Tibial nerve (tissue), 4 donors: ENCODE measurements around the gene B4GALT6.

ENCODE experiments used
- EP300 ChIP-seq, 2 donors: sonication (generic); formaldehyde crosslinking; IDR thresholded peaks; one replicate each; pipeline ENCODE4 v1.6.1; 2017; ENCODE audit warnings: antibody characterized with exemption in 2 of 2, mild to moderate bottlenecking in 1 of 2
- POLR2A ChIP-seq, 2 donors: fragments of 450-650 bp; IDR thresholded peaks; one replicate each; pipeline ENCODE4 v1.6.1; 2017; ENCODE audit warnings: antibody characterized with exemption in 2 of 2, mild to moderate bottlenecking in 2 of 2, moderate library complexity in 2 of 2
- TF ChIP-seq, protein P1 (sequence below), 5 experiments: fragments of 200-600 bp in 3 of 5; fragments of 450-650 bp in 2 of 5; sonication (generic) in 3 of 5; IDR thresholded peaks; one replicate each; pipeline ENCODE4 v1.5.1; 2016 to 2019; ENCODE audit warnings: antibody characterized with exemption in 5 of 5, mild to moderate bottlenecking in 3 of 5, moderate library complexity in 2 of 5

DNA sequence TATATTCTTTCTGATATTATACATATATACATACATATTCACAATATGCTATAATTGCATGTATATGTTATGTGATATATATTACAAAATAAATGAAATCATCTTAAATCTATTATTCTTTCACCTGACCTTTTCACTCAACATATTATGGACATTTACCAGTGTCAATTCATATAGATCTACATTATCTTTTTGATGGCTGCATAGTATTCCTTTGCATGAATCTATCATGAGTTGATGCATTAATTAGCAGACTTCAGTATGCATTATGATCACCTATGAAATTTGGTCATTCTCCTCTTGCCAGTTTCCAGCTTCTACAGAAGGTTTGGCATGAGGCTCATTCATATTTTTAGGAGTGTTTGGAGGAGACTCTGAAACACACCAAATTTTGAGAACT lies 23.4 kb upstream of the B4GALT6 start:
- TF ChIP-seq EP300 (IDR thresholded peaks at IDR 0.05) (no peak), POLR2A (IDR thresholded peaks at IDR 0.05) (no peak)
- TF ChIP-seq, protein P1, sequence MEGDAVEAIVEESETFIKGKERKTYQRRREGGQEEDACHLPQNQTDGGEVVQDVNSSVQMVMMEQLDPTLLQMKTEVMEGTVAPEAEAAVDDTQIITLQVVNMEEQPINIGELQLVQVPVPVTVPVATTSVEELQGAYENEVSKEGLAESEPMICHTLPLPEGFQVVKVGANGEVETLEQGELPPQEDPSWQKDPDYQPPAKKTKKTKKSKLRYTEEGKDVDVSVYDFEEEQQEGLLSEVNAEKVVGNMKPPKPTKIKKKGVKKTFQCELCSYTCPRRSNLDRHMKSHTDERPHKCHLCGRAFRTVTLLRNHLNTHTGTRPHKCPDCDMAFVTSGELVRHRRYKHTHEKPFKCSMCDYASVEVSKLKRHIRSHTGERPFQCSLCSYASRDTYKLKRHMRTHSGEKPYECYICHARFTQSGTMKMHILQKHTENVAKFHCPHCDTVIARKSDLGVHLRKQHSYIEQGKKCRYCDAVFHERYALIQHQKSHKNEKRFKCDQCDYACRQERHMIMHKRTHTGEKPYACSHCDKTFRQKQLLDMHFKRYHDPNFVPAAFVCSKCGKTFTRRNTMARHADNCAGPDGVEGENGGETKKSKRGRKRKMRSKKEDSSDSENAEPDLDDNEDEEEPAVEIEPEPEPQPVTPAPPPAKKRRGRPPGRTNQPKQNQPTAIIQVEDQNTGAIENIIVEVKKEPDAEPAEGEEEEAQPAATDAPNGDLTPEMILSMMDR (IDR thresholded peaks at IDR 0.05), result no peak
